Activated CD8-positive, alpha-beta memory T cell treated with anti-CD3 and anti-CD28 coated beads for 4 hours (primary cell): ENCODE data around the gene SPOUT1.
"Not testable (repeated sequence)": the region's sequence is repeated elsewhere in the genome, so short reads cannot be mapped to it uniquely, and the experiment has no call there.

Experiments
- DNase-seq, 2 donors: peaks; one replicate each; pipeline ENCODE4 v3.0.0-alpha.2; 2020; ENCODE audit warnings: low read depth in 2 of 2

The SPOUT1 gene

GRCh38 chr9:128809831-128810230 is 19.8 kb downstream of the SPOUT1 start:
- no peak for DNase-seq

DNA sequence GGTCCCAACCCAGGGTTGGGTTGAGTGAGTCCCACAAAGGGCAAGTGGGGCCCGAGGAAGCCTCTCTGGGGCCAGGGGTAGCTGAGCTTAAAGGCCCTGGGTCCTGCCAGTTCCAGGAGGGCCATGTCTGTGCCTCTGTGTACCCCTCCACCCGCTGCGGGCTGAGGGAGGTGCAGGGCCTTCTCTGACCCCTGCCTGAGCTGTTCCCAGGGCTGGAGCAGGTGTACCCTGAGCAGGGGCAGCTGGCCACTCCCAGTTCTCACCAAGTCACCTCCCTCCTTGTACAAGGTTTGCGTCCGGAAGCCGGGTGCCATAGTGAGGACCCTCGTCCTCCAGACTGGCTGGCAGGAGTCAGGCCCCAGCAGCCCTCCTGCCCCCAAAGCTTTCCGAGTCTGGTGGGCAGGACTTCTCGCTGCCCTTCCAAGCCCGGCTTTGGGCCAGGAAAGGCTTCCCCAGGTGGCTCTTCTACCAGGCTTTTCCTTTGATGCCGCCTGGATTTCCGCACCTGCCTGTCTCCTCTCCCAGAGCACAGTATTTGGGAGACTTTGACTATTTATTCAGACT is 20.5 kb downstream of the SPOUT1 start:
- no peak for DNase-seq

DNA sequence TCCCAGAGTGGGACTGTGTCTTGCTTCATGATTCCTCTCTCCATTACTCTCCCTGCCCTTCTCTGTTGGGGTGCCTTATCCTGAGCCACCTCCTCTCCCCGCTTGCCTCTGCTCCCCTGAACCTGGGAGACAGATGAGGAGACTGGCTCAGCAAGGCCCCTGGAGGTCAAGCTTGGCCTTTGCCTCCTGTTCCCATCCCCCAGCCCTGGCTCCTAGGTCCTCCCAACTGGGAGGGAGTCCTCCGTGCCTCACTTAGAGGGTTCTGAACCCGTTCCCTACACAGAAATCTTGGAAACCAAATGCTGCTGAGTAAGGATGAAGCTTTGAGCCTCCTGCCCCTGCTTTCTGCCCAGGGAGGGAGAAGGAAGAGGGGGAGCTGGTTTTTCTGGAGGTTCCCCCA is 21.1 kb downstream of the SPOUT1 start:
- DNase-seq = no peak

DNA sequence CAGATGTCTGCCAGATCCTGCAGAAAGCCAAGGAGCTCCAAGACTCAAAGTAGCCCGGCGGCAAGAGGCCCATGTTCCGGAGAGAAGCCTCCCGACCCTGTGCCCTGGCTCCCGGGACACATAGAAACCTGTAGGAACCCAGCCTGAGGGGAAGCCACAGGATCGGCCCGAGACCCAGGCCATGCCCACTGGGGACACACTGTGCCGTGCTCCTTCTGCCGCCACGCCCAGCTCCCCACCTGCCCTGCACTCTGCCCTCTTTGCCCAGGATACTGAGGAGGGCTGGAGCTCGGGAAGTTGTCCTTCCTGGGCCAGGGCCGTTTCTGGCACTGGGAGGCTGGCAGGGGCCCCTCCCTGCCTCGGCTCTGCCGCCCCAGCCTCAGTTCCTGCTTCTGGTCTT is 21.8 kb downstream of the SPOUT1 start:
- DNase-seq = no peak

DNA sequence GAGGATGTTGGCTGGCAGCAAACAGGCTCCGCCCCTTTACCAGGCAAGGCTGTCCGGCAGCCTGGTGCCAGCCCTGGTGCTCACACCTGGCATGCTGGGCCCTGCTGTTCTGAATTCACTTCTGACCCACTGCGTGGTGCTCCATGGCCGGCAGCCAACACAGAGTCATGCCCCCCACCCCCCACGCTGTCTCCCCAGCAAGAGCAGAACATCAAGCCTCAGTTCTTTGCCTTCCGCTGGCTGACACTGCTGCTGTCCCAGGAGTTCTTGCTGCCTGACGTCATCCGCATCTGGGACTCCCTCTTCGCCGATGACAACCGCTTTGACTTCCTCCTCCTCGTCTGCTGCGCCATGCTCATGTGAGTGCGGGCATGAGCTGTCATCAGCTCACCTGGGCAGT is 23.9 kb downstream of the SPOUT1 start:
- DNase-seq = no peak

DNA sequence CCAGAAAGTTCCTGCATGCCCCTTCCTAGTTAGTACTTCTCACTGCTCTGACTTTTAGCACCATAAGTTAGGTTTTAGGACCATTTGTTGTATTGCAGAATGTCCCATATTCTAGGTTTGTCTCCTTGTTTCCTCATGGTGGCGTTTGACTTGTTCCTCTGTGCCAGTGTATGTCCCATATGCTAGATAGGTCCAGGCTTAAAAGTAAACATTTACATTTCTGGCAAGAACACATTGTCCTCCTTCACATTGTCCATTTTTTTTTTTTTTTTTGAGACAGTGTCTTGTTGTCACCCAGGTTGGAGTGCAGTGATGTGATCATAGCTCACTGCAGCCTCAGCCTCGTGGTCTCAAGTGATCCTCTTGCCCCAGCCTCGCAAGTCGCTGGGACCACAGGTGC is 27.1 kb downstream of the SPOUT1 start:
- no peak for DNase-seq

GRCh38 chr9:128800061-128800460 is 29.5 kb downstream of the SPOUT1 start:
- DNase-seq = no peak

DNA sequence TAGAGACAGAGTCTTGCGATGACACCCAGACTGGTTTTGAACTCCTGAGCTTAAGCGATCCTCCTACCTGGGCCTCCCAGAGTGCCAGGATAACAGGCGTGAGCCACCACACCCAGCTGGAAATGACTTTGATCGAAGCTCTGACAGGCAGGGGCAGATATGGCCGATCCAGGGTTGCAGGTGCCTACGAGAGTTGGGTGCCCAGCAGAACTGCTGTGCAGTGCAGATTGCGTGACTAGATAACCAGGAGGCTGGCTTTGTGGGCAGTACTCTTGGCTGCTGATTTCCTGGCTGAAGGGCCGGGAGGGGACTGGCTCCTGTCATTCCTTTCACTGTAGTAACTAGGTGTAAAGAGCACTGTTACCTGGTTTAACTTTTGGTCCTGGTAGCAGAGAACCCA is 30.7 kb downstream of the SPOUT1 start:
- DNase-seq = no peak

DNA sequence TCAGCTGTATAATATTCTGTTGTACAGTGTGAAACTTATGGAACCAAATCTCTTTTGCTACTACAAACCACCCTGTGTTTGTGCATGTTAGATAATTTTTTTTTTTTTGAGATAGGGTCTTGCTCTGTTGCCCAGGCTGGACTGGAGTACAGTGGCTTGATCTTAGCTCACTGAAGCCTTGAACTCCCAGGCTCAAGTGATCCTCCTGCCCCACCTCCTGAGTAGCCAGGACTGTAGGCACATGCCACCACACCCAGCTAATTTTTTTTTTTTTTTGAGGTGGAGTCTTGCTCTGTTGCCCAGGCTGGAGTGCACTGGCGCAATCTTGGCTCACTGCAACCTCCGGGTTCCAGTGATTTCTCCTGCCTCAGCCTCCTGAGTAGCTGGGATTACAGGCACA is 34.6 kb downstream of the SPOUT1 start:
- DNase-seq = not testable (repeated sequence)

DNA sequence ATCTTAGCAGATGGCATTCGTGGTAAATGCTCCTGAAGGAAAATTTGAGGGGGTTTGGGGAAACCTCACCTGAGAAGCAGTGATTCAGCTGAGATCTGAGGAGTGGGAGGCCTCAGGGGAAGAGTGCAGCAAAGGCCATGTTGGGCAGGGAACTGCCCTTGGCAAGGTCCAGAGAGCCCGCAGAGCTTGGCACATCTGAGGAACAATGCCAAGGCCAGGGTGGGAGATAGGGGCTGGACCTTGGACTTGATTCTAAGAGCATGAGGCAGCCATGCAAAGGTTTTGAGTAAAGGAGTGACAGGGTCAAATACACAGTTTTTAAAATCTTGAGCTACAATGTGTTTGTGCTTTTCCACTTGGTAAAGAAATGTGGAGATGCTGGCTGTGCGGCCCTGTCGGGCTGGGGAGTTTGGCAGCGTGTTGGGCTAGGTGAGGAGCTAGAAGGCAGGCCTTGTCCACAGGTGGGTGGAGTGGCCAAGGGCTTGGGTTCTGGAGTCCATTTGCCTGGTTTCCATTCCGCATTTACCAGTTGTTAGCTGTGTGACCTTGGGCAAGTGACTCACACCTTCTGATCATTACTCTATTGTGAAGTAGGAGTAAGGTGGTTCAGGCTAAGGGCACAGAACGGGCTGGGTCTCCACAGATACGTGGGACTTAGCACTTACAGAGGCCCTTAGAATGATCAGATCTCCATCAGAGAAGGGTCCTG is 36.5 kb downstream of the SPOUT1 start:
- no peak for DNase-seq

- no peak for DNase-seq
Measured at GRCh38 chr9:128792134-128792533, 37.5 kb downstream of the SPOUT1 start.

DNA sequence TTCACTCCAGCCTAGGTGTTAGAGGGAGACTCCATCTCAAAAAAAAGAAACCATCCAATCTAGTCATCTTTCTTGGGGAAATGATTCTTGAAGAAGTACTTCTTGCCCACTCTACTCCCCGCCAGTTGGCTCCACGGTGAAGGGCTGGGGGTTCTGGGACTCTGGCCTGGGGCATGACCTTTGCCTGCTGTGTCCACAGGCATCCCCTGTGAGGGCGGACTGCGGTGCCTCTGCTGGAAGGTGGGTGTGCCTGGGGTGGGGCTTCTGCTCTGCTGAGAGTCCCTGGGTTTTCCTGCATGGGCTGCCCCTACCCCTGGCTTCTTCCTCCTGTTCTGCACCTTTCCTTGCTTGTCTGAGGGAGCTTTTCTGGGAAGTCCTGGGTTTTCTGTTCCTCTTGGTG is 39.1 kb downstream of the SPOUT1 start:
- no peak for DNase-seq

DNA sequence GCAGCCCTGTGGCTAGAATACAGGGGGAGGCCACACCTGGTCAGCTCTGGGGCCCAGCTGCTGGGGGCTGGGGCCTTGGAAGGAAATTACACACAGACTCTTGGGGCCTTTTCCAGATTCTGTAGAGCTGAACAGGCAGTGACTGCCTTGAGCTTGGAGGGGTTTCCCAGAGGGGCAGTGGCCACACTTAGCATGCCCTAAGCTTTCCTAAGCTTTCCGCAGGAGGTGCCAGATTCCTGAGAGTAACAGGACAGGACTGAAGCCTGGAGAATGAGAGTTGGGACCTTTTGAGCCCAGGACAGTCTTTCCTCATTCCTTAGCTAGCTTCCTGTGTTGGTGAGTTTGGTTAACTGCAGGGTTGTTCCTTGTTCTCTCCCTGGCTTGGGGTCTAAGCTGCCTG is 41.1 kb downstream of the SPOUT1 start:
- no peak for DNase-seq

- DNase-seq = no peak
Measured at GRCh38 chr9:128787659-128788058, 41.9 kb downstream of the SPOUT1 start.

DNA sequence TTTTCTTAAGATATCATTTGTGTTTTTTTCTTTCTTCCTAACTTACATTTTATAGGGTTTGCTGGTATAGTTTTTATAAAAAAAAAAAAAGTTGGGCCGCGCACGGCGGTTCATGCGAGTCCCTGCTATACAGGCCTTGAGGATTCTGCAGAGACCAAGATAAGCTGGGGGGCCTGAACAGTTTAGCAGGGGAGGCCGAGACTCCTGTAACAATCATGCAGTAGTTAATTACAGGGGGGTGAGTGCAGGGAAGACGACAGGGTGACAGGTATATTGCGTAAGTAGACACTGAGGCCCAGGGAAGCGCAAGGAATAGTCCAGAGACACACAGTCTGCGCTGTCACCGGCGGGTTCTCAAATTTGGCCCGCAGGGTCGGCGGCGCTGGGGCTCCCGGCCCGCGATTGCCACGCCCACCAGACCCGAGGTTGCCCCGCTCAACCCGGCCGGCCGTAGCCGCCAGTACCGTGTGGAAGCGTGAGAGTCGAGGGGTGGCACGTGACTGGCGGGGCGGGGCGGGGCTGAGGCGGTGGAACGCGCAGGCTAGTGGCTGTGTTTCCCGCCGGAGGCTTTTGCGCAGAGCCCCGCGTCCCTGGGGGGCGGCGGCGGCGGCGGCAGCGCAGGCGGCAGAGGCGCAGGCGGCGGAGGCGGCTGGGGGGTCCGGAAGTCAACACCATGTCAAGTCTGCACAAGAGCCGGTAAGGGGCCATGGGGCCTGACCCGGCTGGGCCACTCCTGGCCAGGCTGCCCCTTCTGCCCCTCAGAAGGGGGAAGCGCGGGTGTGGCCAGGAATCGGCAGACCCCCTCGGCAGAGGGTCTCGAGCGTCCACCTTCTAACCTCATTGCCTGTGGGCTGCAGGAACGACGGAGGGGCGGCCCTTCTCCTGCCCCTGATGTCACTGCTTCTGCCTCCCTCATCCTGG is 42.7 kb downstream of the SPOUT1 start, which contains the start of gene TBC1D13:
Gene TBC1D13 (plus strand): TSS at position 573 of the 921 bp plus-strand sequence. CDS start 101 bp downstream, at position 674.
- DNase-seq = peak; percentile 78 to 81

- DNase-seq = no peak
Measured at GRCh38 chr9:128785427-128785826, 44.2 kb downstream of the SPOUT1 start.

GRCh38 chr9:128782669-128783068 is 46.9 kb downstream of the SPOUT1 start:
- no peak for DNase-seq

- DNase-seq = no peak
Measured at GRCh38 chr9:128781187-128782070, 48.2 kb downstream of the SPOUT1 start.

DNA sequence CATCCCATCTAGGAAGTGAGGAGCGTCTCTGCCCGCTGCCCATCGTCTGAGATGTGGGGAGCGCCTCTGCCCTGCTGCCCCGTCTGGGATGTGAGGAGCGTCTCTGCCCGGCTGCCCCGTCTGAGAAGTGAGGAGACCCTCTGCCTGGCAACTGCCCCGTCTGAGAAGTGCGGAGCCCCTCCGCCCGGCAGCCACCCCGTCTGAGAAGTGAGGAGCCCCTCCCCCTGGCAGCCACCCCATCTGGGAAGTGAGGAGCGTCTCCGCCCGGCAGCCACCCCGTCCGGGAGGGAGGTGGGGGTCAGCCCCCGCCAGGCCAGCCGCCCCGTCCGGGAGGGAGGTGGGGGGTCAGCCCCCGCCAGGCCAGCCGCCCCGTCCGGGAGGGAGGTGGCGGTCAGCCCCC is 49.5 kb downstream of the SPOUT1 start:
- not testable (repeated sequence) for DNase-seq

DNA sequence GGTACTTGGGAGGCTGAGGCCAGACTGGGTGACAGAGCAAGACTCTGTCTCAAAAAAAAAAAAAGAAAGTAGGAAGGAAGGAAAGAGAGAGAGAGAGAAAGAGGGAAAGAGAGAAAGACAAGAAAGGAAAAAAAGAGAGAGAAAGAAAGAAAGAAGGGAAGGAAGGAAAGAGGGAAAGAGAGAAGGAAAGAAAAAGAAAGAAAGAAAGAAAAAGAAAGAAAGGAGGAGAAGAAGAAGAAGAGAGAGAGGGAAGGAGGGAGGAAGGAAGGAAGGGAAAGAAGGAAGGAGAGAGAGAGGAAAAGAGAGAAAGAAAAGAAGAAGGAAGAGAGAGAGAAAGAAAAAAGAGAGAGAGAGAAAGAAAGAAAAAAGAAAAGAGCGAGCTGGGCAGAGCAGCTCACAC is 54.8 kb downstream of the SPOUT1 start:
- no peak for DNase-seq

DNA sequence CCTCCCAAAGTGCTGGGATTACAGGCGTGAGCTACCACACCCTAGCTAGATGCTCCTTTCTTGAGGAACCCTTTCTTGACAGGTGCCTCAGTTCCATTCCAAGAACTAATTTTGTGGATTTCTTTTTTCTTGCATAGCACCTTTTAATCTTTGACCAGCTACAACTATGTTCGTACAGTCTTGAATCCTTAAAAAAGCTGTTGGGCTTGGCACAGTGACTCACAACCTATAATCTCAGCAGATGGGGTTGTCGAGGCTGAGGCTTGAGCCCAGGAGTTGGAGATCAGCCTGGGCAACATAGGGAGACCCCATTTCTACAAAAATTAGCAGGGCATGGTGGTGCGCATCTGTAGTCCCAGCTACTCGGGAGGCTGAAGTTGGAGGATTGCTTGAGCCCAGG is 56.5 kb downstream of the SPOUT1 start:
- DNase-seq = no peak
